KOPT-K1 (cell line): ENCODE data around the gene DYNLRB1.

Experiments
- H3K27ac ChIP-seq: fragments of 200-600 bp; sonication (generic); 2 replicates; pipeline ENCODE4 v1.5.1; 2016; ENCODE audit warnings: antibody characterized with exemption, mild to moderate bottlenecking, low read depth, low read length; ENCODE audit not compliant: poor library complexity, severe bottlenecking
- H3K36me3 ChIP-seq: fragments of 200-600 bp; sonication (generic); 2 replicates; pipeline ENCODE4 v1.5.1; 2017; ENCODE audit warnings: antibody characterized with exemption, mild to moderate bottlenecking, low read length, moderate library complexity; ENCODE audit not compliant: insufficient read depth
- H3K9me3 ChIP-seq: fragments of 200-600 bp; sonication (generic); 2 replicates; pipeline ENCODE4 v1.5.1; 2017; ENCODE audit warnings: antibody characterized with exemption, low read length, mild to moderate bottlenecking; ENCODE audit not compliant: insufficient read depth, poor library complexity, severe bottlenecking

The DYNLRB1 gene

GRCh38 chr20:34522969-34523871, 7.0 kb downstream of the DYNLRB1 start:
- Histone ChIP-seq H3K36me3 (peaks cover 69% of the 10 kb centered on the region), H3K9me3 (no peaks in the 10 kb centered on the region), H3K27ac (no peak overlapping the region)

- H3K27ac ChIP-seq, result no peak overlapping the region
- H3K9me3 ChIP-seq, result no peaks in the 10 kb centered on the region
- H3K36me3 ChIP-seq, result peaks cover 80% of the 10 kb centered on the region
Observed at GRCh38 chr20:34524426-34524825, 8.2 kb downstream of the DYNLRB1 start.

GRCh38 chr20:34525342-34525708, 9.1 kb downstream of the DYNLRB1 start:
- H3K9me3 ChIP-seq, result no peaks in the 10 kb centered on the region
- peaks cover 85% of the 10 kb centered on the region for H3K36me3 ChIP-seq
- no peak overlapping the region for H3K27ac ChIP-seq

- Histone ChIP-seq H3K9me3 (no peaks in the 10 kb centered on the region), H3K27ac (no peak overlapping the region), H3K36me3 (peaks cover 90% of the 10 kb centered on the region)
Observed at GRCh38 chr20:34525709-34526416, 9.6 kb downstream of the DYNLRB1 start.

- Histone ChIP-seq H3K36me3 (peaks cover 92% of the 10 kb centered on the region), H3K27ac (no peak overlapping the region), H3K9me3 (no peaks in the 10 kb centered on the region)
Observed at GRCh38 chr20:34526466-34526865, 10.2 kb downstream of the DYNLRB1 start.

- peaks cover 92% of the 10 kb centered on the region for H3K36me3 ChIP-seq
- H3K27ac ChIP-seq, result no peak overlapping the region
- no peaks in the 10 kb centered on the region for H3K9me3 ChIP-seq
Observed at GRCh38 chr20:34527016-34527415, 10.8 kb downstream of the DYNLRB1 start.

GRCh38 chr20:34528921-34529297, 12.7 kb downstream of the DYNLRB1 start:
- H3K27ac ChIP-seq, result no peak overlapping the region
- H3K9me3 ChIP-seq, result no peaks in the 10 kb centered on the region
- peaks cover 95% of the 10 kb centered on the region for H3K36me3 ChIP-seq

GRCh38 chr20:34529742-34530141, 13.5 kb downstream of the DYNLRB1 start:
- Histone ChIP-seq H3K27ac (no peak overlapping the region), H3K9me3 (no peaks in the 10 kb centered on the region), H3K36me3 (peaks cover 96% of the 10 kb centered on the region)

- peaks cover 96% of the 10 kb centered on the region for H3K36me3 ChIP-seq
- H3K9me3 ChIP-seq, result no peaks in the 10 kb centered on the region
- no peak overlapping the region for H3K27ac ChIP-seq
Observed at GRCh38 chr20:34530342-34530741, 14.1 kb downstream of the DYNLRB1 start.

- Histone ChIP-seq H3K36me3 (peaks cover 96% of the 10 kb centered on the region), H3K27ac (no peak overlapping the region), H3K9me3 (no peaks in the 10 kb centered on the region)
Observed at GRCh38 chr20:34531608-34532265, 15.5 kb downstream of the DYNLRB1 start.

- no peak overlapping the region for H3K27ac ChIP-seq
- H3K36me3 ChIP-seq, result peaks cover 96% of the 10 kb centered on the region
- H3K9me3 ChIP-seq, result no peaks in the 10 kb centered on the region
Observed at GRCh38 chr20:34532320-34532719, 16.1 kb downstream of the DYNLRB1 start.

GRCh38 chr20:34532756-34533155, 16.5 kb downstream of the DYNLRB1 start:
- H3K36me3 ChIP-seq, result peaks cover 96% of the 10 kb centered on the region

GRCh38 chr20:34534391-34535165, 18.4 kb downstream of the DYNLRB1 start:
- Histone ChIP-seq H3K36me3 (peaks cover 97% of the 10 kb centered on the region), H3K9me3 (no peaks in the 10 kb centered on the region), H3K27ac (no peak overlapping the region)

More at GRCh38 chr20:34532756-34533155, 16.5 kb downstream of the DYNLRB1 start:
- H3K27ac ChIP-seq, result no peak overlapping the region
- no peaks in the 10 kb centered on the region for H3K9me3 ChIP-seq

GRCh38 chr20:34535301-34535840, 19.1 kb downstream of the DYNLRB1 start:
- Histone ChIP-seq H3K9me3 (no peaks in the 10 kb centered on the region), H3K27ac (no peak overlapping the region), H3K36me3 (peaks cover 97% of the 10 kb centered on the region)
